CD4-positive, alpha-beta memory T cell (primary cell): ENCODE measurements around the gene TOMM22. TPM values are rescaled to one million over a fixed set of nuclear protein-coding genes. Genes with fewer than 3 reads are reported as not detected.

Source experiments
- CTCF ChIA-PET: fragments of 350-600 bp; sonication (Branson Sonifier 250); formaldehyde crosslinking; loops from one replicate; lab custom pipeline; 2021; ENCODE audit warnings: inconsistent platforms; ENCODE audit not compliant: partially characterized antibody; lab: Charles Lee
- POLR2A ChIA-PET: fragments of 350-600 bp; sonication (Branson Sonifier 250); formaldehyde crosslinking; loops from one replicate; lab custom pipeline; 2021; ENCODE audit not compliant: partially characterized antibody; lab: Charles Lee
- DNase-seq, 5 donors: peaks; one replicate each; pipeline versions ENCODE4 v3.0.0 to v3.0.0-alpha.2; 2020 to 2022; ENCODE audit warnings: mixed read lengths in 1 of 5
- H3K27ac ChIP-seq: one replicate; pipeline ENCODE4 v1.7.0; 2013; ENCODE audit warnings: low read depth, low read length
- H3K27me3 ChIP-seq: 2 replicates; pipeline ENCODE4 v1.7.0; 2013; ENCODE audit warnings: mild to moderate bottlenecking, low read length, moderate library complexity; ENCODE audit not compliant: insufficient read depth
- H3K36me3 ChIP-seq: 2 replicates; pipeline ENCODE4 v1.7.0; 2013; ENCODE audit warnings: mild to moderate bottlenecking, low read length, moderate library complexity; ENCODE audit not compliant: insufficient read depth
- H3K4me1 ChIP-seq: 2 replicates; pipeline ENCODE4 v1.7.0; 2013; ENCODE audit warnings: mild to moderate bottlenecking, low read length, moderate library complexity; ENCODE audit not compliant: insufficient read depth
- H3K4me3 ChIP-seq, 2 donors: one replicate each; pipeline ENCODE4 v1.7.0; 2013; ENCODE audit warnings: low read length in 2 of 2, mild to moderate bottlenecking in 1 of 2
- H3K9me3 ChIP-seq, 2 donors: one replicate each; pipeline ENCODE4 v1.7.0; 2013; ENCODE audit warnings: low read length in 2 of 2, control low read depth in 1 of 2; ENCODE audit not compliant: control insufficient read depth in 1 of 2
- H3K27ac Mint-ChIP-seq, 7 donors: one replicate each; pipeline ENCODE4 v1.8.0; 2020 to 2021; ENCODE audit warnings: mixed read lengths in 7 of 7, mild to moderate bottlenecking in 6 of 7, inconsistent platforms in 3 of 7, moderate library complexity in 3 of 7
- H3K27me3 Mint-ChIP-seq, 2 donors: one replicate each; pipeline ENCODE4 v1.8.0; 2020 to 2021; ENCODE audit warnings: mixed read lengths in 2 of 2
- H3K36me3 Mint-ChIP-seq, 2 donors: one replicate each; pipeline ENCODE4 v1.8.0; 2020 to 2021; ENCODE audit warnings: mixed read lengths in 2 of 2, inconsistent platforms in 1 of 2, mild to moderate bottlenecking in 1 of 2
- H3K4me1 Mint-ChIP-seq, 4 donors: one replicate each; pipeline ENCODE4 v1.8.0; 2020 to 2021; ENCODE audit warnings: mixed read lengths in 4 of 4, mild to moderate bottlenecking in 1 of 4
- H3K4me3 Mint-ChIP-seq, 8 donors: one replicate each; pipeline ENCODE4 v1.8.0; 2020 to 2021; ENCODE audit warnings: mixed read lengths in 8 of 8, mild to moderate bottlenecking in 7 of 8, moderate library complexity in 6 of 8, inconsistent platforms in 3 of 8
- H3K9me3 Mint-ChIP-seq, 8 donors: one replicate each; pipeline ENCODE4 v1.8.0; 2020 to 2021; ENCODE audit warnings: mixed read lengths in 8 of 8, mild to moderate bottlenecking in 5 of 8, inconsistent platforms in 3 of 8, moderate library complexity in 1 of 8
- intact Hi-C: fragments of 100-400 bp; cut with micrococcal nuclease; formaldehyde crosslinking; loops from one replicate; pipeline ENCODE4 v1.15.1; 2023
- polyA plus RNA-seq, 2 donors: library from polyadenylated mRNA; unstranded; fragments of 300-500 nt; fragmentation: Illumina TruSeq; gene quantifications; one replicate each; pipeline ENCODE4 v1.2.3, GENCODE V29; 2021
- total RNA-seq, 2 experiments: library from RNA; stranded (reverse); gene quantifications; one replicate each; pipeline ENCODE4 v1.2.3, GENCODE V29; 2021

TOMM22 gene
- total and polyA plus RNA-seq, 4 experiments from 2014 or later, result 41.2 to 78.9 (median 51.3) TPM

- H3K27ac Mint-ChIP-seq, result peak overlapping the region in 4 of 7 donors; percentile 57 to 92 (median 78)
- Histone ChIP-seq H3K9me3 (no peaks in the 10 kb centered on the region), H3K27ac (no peak overlapping the region), H3K36me3 (peaks cover 75% of the 10 kb centered on the region), H3K4me3 (no peak overlapping the region), H3K27me3 (no peaks in the 10 kb centered on the region), H3K4me1 (peaks cover 1% of the 10 kb centered on the region)
- POLR2A ChIA-PET, result interaction anchor here (0.8 to 42.6 kb wide), 4 partner anchors 6 to 31 kb away, joined by 3 to 1746 read pairs (median 950); partner anchors contain the start of genes GTPBP1 and SUN2
- H3K4me3 Mint-ChIP-seq, result peak overlapping the region in 1 of 8 donors; percentile 20
- intact Hi-C loops, result no loop called here
- H3K27me3 Mint-ChIP-seq, result no peaks in the 10 kb centered on the region
- H3K4me1 Mint-ChIP-seq, result peaks cover 13 to 31% (median 22%) of the 10 kb centered on the region in 4 donors
- no peak for DNase-seq
- H3K9me3 Mint-ChIP-seq, result peaks cover 0 to 6% (median 0%) of the 10 kb centered on the region in 8 donors
- CTCF ChIA-PET, result interaction anchor here (0.5 to 7.5 kb wide), 4 partner anchors 14 to 274 kb away, joined by 3 to 74 read pairs (median 4); no protein-coding TSS in a partner anchor
- peaks cover 47 to 84% of the 10 kb centered on the region in 2 donors for H3K36me3 Mint-ChIP-seq
Measured at GRCh38 chr22:38728871-38729796, 47.4 kb downstream of the TOMM22 start.

- intact Hi-C loops, result loop anchor here (5.0 kb wide), 1 partner anchor 112 kb away; the partner anchor contains the start of gene NPTXR
- ChIA-PET POLR2A (interaction anchor here (0.8 to 42.6 kb wide), 5 partner anchors 5 to 32 kb away, joined by 3 to 1746 read pairs (median 153); partner anchors contain the start of genes GTPBP1 and SUN2), CTCF (interaction anchor here (1.1 to 7.5 kb wide), 3 partner anchors 13 to 273 kb away, joined by 3 to 74 read pairs (median 4); no protein-coding TSS in a partner anchor)
- no peak overlapping the region for H3K4me3 Mint-ChIP-seq
- H3K27ac Mint-ChIP-seq, result peak overlapping the region in 5 of 7 donors; percentile 51 to 86 (median 83)
- peaks cover 0 to 4% (median 0%) of the 10 kb centered on the region in 8 donors for H3K9me3 Mint-ChIP-seq
- no peak for DNase-seq
- peaks cover 12 to 35% (median 22%) of the 10 kb centered on the region in 4 donors for H3K4me1 Mint-ChIP-seq
- no peak overlapping the region for H3K27ac ChIP-seq
- H3K27me3 ChIP-seq, result no peaks in the 10 kb centered on the region
- H3K9me3 ChIP-seq, result no peaks in the 10 kb centered on the region
- no peaks in the 10 kb centered on the region for H3K27me3 Mint-ChIP-seq
- H3K36me3 Mint-ChIP-seq, result peaks cover 43 to 84% of the 10 kb centered on the region in 2 donors
- H3K4me1 ChIP-seq, result peaks cover 9% of the 10 kb centered on the region
- H3K36me3 ChIP-seq, result peaks cover 75% of the 10 kb centered on the region
- no peak overlapping the region for H3K4me3 ChIP-seq
Measured at GRCh38 chr22:38729946-38730345, 48.2 kb downstream of the TOMM22 start.

GRCh38 chr22:38730411-38730871 is 48.7 kb downstream of the TOMM22 start:
- peak overlapping the region in 1 of 8 donors; percentile 17 for H3K4me3 Mint-ChIP-seq
- DNase-seq, result no peak

GRCh38 chr22:38731703-38732161 is 50.0 kb downstream of the TOMM22 start:
- ChIA-PET POLR2A (interaction anchor here (0.6 to 42.6 kb wide), 18 partner anchors 3 to 788 kb away, joined by 3 to 1746 read pairs (median 7); partner anchors contain the start of genes ATF4, CBX6, DNAL4 and GTPBP1), CTCF (interaction anchor here (0.8 to 7.5 kb wide), 10 partner anchors 9 to 138 kb away, joined by 3 to 74 read pairs (median 20); partner anchors contain the start of gene NPTXR)
- Histone ChIP-seq H3K9me3 (no peaks in the 10 kb centered on the region), H3K36me3 (peaks cover 77% of the 10 kb centered on the region), H3K27ac (no peak overlapping the region), H3K27me3 (no peaks in the 10 kb centered on the region), H3K4me1 (peaks cover 26% of the 10 kb centered on the region), H3K4me3 (no peak overlapping the region)
- peaks cover 0 to 4% (median 0%) of the 10 kb centered on the region in 8 donors for H3K9me3 Mint-ChIP-seq
- no peak overlapping the region for H3K4me3 Mint-ChIP-seq
- peaks cover 33 to 89% of the 10 kb centered on the region in 2 donors for H3K36me3 Mint-ChIP-seq
- DNase-seq, result no peak
- peaks cover 13 to 44% (median 23%) of the 10 kb centered on the region in 4 donors for H3K4me1 Mint-ChIP-seq
- intact Hi-C loops, result loop anchor here (5.0 kb wide), 1 partner anchor 111 kb away; the partner anchor contains the start of gene NPTXR
- no peaks in the 10 kb centered on the region for H3K27me3 Mint-ChIP-seq
- peak overlapping the region in 4 of 7 donors; percentile 29 to 86 (median 62) for H3K27ac Mint-ChIP-seq

More at GRCh38 chr22:38730411-38730871, 48.7 kb downstream of the TOMM22 start:
- H3K36me3 ChIP-seq, result peaks cover 77% of the 10 kb centered on the region
- H3K27ac ChIP-seq, result no peak overlapping the region
- CTCF ChIA-PET, result interaction anchor here (0.7 to 7.5 kb wide), 6 partner anchors 9 to 113 kb away, joined by 3 to 74 read pairs (median 26); partner anchors contain the start of gene NPTXR
- Mint-ChIP-seq H3K36me3 (peaks cover 41 to 84% of the 10 kb centered on the region in 2 donors), H3K27ac (peak overlapping the region; percentile 16 to 91 (median 69)), H3K9me3 (peaks cover 0 to 4% (median 0%) of the 10 kb centered on the region in 8 donors), H3K27me3 (no peaks in the 10 kb centered on the region), H3K4me1 (peaks cover 12 to 34% (median 21%) of the 10 kb centered on the region in 4 donors)
- no peaks in the 10 kb centered on the region for H3K27me3 ChIP-seq
- no peak overlapping the region for H3K4me3 ChIP-seq
- no peaks in the 10 kb centered on the region for H3K9me3 ChIP-seq
- peaks cover 14% of the 10 kb centered on the region for H3K4me1 ChIP-seq
- intact Hi-C loops, result loop anchor here (5.0 kb wide), 1 partner anchor 112 kb away; the partner anchor contains the start of gene NPTXR
- POLR2A ChIA-PET, result interaction anchor here (0.8 to 42.6 kb wide), 9 partner anchors 4 to 113 kb away, joined by 3 to 1746 read pairs (median 29); partner anchors contain the start of genes GTPBP1, JOSD1, NPTXR and SUN2

GRCh38 chr22:38732251-38732815 is 50.6 kb downstream of the TOMM22 start:
- Mint-ChIP-seq H3K9me3 (peaks cover 0 to 4% (median 0%) of the 10 kb centered on the region in 8 donors), H3K27me3 (no peaks in the 10 kb centered on the region), H3K4me3 (no peak overlapping the region), H3K27ac (peak overlapping the region in 6 of 7 donors; percentile 37 to 86 (median 62)), H3K36me3 (peaks cover 35 to 89% of the 10 kb centered on the region in 2 donors), H3K4me1 (peaks cover 17 to 50% (median 28%) of the 10 kb centered on the region in 4 donors)
- Histone ChIP-seq H3K27me3 (no peaks in the 10 kb centered on the region), H3K4me1 (peaks cover 29% of the 10 kb centered on the region), H3K36me3 (peaks cover 77% of the 10 kb centered on the region), H3K9me3 (no peaks in the 10 kb centered on the region), H3K27ac (no peak overlapping the region), H3K4me3 (no peak overlapping the region)
- intact Hi-C loops, result loop anchor here (5.0 kb wide), 1 partner anchor 110 kb away; the partner anchor contains the start of gene NPTXR
- ChIA-PET POLR2A (interaction anchor here (0.7 to 42.6 kb wide), 16 partner anchors 2 to 788 kb away, joined by 3 to 1746 read pairs (median 16); partner anchors contain the start of genes ATF4, CBX6, DNAL4 and GTPBP1), CTCF (interaction anchor here (0.6 to 7.5 kb wide), 20 partner anchors 7 to 270 kb away, joined by 3 to 74 read pairs (median 7); partner anchors contain the start of genes GTPBP1 and NPTXR)
- no peak for DNase-seq

GRCh38 chr22:38733329-38733723 is 51.6 kb downstream of the TOMM22 start:
- H3K36me3 ChIP-seq, result peaks cover 77% of the 10 kb centered on the region
- intact Hi-C loops, result loop anchor here (1.0 to 5.0 kb wide), 4 partner anchors 18 to 109 kb away; partner anchors contain the start of gene NPTXR
- POLR2A ChIA-PET, result interaction anchor here (0.8 to 42.6 kb wide), 12 partner anchors 1 to 270 kb away, joined by 3 to 1746 read pairs (median 25); partner anchors contain the start of genes CBX6, DNAL4, GTPBP1 and JOSD1
- H3K4me3 ChIP-seq, result no peak overlapping the region
- Mint-ChIP-seq H3K27me3 (no peaks in the 10 kb centered on the region), H3K9me3 (peaks cover 0 to 7% (median 0%) of the 10 kb centered on the region in 8 donors), H3K4me3 (peak overlapping the region in 2 of 8 donors; percentile 4 to 12), H3K36me3 (peaks cover 41 to 88% of the 10 kb centered on the region in 2 donors), H3K4me1 (peaks cover 18 to 60% (median 33%) of the 10 kb centered on the region in 4 donors), H3K27ac (peak overlapping the region; percentile 49 to 88 (median 84))
- no peaks in the 10 kb centered on the region for H3K9me3 ChIP-seq
- CTCF ChIA-PET, result interaction anchor here (0.9 to 7.5 kb wide), 18 partner anchors 8 to 136 kb away, joined by 3 to 74 read pairs (median 10); partner anchors contain the start of genes GTPBP1 and NPTXR
- no peaks in the 10 kb centered on the region for H3K27me3 ChIP-seq
- peak in 3 of 5 donors; percentile 41 to 51 (median 41) for DNase-seq
- H3K27ac ChIP-seq, result peak overlapping the region; percentile 30
- peaks cover 39% of the 10 kb centered on the region for H3K4me1 ChIP-seq
